GM03348 (cell line): Measurements from ENCODE around the gene CHMP1A.
A peak's percentile ranks its signal among the peaks of the same experiment; 100 is the strongest.
"Not testable (repeated sequence)": the region's sequence is repeated elsewhere in the genome, so short reads cannot be mapped to it uniquely, and the experiment has no call there.

Source experiments
- DNase-seq: peaks from one replicate; pipeline ENCODE4 v3.0.0; 2012; ENCODE audit warnings: low spot score

The CHMP1A gene

DNA sequence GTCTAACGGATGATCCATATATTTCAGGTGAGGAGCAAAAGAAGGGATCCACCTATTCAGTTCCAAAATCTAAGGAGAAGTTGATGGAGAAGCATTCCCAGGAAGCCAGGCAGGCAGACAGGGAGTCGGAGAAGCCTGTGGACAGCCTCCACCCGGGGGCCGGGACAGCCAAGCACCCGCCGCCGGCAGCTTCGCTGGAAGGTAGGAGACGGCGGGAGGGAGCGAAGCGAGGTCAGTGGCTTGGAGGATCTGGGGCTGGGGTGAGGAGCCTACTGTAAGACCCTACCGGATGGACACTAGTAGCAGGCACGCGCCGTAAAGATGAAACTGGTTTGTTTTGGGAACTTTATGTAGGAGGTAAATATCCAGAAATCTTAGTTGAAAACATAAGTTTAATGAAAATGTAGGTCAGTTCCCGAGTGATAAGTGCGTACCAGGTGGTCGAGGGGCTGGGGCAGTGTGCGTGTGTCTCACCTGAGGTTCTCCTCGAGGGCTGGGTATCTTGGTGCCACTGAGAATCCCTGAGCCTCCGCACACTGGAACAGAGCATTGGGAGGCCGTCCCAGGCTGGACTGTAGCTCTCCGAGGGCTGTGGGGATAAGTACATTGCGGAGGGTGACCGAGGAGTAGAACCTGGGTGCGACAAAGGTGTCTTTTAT, 842 bp upstream of the CHMP1A start:
- DNase-seq: peak; percentile 43

DNA sequence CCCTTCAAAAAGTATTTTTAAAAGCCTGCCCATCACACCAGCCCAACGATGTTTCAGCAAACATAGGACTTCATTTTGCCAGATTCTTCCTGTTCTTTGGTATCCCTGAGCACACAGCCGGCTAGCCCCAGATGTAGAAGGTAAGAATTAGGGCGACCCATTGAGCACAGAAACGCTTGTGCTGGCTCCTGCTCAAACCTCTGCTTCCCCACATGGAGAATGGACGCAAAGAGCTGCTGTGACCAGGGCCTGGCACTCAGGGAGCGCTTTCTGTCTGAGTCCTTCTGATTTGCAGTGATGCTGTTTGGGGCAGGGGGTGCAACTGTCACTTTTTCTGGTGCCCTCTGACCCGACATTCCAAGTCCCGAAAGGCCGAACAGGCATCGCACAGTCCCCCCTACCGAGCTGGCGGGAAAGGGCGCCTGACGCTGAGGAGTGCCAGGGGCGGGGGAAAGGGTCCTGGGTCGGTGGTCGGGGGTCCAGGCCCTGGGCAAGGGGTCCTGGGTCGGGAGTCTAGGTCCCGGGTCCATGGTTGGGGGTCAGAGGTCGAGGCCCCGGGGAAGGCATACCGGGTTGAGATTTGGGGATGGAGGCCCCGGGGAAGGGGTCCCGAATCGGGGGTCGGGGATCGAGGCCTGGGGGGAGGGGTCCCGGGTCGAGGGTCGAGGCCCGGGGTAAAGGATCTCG, 930 bp downstream of the CHMP1A start:
- no peak for DNase-seq

DNA sequence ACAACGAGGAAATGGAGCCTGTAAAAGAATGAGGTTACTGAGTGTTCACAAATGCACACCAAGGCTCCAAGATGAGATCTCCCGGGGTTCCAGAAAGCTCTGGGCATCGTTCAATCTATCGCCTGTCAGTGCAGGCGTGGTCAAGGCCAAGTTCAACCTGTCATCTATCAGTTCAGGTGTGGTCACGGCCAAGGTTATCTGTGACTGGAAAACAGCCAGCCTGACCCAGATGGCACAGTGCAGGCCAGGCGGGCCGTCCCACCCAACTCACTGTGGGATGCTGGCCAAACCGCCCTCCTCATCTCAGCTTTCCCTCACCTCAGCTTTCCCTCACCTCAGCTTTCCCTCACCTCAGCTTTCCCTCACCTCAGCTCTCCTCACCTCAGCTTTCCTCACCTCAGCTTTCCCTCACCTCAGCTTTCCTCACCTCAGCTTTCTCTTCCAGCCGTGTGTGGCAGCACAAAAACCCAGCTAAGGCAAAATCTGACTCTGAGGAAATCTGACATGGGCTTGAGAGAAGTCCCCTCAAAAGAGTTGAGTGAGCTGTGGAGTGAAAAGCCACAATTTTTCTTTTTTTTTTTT, 2.4 kb downstream of the CHMP1A start:
- no peak for DNase-seq

DNA sequence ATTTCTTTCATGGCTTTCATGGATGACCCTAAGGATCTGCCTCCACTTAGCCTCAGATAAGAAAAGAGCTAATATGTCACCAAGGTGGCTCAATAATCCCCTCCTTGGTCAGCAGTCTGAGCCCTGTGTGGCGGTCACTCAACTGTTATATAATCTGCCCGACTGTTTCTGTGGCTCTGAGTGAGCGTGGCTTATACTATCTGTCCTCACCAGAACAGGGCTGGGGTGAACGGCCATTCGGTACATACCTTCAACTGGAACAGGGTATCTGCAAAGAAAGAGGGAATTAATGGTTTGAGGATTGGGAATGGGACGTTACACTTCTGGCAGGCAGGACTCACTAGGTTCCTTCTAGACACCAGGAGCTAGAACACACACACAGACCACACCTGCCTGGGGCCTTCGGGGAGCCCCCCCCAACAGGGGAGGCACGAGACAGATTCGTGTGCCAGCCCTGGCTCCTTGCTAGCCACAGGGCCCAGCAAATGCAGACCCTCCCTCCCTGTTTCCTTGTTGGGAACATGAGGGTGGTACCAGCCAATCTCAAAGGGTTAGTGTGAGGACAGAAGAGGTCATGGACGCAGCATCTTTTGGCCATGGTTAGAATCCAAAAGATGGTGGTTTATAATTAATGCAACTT, 3.7 kb downstream of the CHMP1A start:
- no peak for DNase-seq

DNA sequence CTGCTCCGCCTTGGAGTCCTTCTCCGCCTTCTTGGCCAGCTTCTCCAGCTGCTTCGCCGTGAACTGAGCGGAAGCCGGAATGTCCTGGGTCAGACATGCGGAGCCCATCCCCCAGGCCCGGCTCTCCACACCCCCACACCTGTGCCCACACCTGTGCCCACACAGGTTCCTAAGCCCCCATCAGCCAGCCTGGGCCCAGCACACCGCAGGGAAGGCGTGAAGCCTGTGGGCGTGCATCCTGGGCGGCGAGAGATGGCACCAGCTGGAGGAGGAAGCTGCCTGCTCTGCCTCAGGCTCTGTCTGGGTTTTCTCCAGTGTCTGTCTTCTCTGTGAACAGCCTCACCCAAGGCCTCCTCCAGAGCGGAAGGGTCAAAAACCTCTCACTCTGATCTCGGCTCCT, 5.9 kb downstream of the CHMP1A start:
- DNase-seq: no peak

DNA sequence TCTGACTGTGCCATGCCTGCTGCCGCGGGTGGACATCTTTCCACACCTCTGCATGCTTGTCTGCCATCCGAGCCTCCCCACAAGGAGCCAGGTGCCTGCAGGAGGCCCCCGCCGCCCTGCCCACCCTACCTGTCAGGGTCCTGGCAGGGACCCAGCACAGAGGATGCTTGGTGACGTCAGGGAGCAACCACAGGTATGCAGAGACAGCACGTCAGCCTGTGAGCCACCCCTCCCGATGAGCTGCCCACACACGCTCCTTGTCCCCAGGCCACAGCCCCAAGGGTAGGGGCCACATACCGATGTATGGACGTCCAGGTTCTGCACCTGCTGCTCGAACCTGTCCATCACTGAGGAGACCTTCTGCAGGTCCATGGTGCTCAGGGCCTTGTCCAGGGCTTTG, 10.6 kb downstream of the CHMP1A start:
- no peak for DNase-seq

DNA sequence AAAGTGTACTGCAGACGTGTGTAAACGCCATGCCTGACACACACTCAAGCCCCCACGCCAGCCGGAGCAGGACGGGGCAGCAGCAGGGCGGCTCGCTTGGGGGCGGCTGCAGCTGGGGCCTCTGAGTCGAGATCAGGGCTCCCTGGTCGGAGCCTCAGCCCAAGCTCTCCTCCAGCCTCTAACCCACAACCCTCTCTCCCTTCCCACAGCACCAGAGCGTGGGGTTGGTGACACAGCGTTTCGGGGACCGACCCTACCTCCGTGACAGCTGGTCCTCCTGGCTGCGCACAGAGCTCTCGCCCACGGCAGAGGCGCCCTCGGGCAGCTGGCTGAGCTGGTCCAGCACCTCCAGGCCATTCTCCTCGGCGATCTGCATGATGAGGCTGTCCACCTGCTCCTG, 11.2 kb downstream of the CHMP1A start:
- DNase-seq: no peak

DNA sequence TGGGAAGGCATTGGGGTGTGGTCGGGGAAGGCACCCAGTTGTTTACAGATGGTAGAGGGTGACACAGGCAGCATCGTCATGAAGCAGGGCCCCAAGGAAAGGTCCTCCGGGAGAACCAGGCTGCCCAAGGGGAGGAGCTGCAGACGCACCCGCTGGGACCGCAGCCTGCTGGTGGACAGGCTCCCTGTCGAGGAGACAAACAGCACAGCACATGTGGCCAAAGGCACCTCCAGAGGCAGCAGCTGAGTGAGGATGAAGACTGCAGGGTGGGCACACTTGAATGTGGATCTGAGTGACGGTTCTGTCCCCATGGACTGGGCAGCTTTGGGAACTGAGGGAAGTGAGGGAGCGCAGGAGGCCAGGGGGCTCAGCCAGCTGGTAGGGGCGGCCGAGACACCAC, 12.4 kb downstream of the CHMP1A start:
- no peak for DNase-seq

DNA sequence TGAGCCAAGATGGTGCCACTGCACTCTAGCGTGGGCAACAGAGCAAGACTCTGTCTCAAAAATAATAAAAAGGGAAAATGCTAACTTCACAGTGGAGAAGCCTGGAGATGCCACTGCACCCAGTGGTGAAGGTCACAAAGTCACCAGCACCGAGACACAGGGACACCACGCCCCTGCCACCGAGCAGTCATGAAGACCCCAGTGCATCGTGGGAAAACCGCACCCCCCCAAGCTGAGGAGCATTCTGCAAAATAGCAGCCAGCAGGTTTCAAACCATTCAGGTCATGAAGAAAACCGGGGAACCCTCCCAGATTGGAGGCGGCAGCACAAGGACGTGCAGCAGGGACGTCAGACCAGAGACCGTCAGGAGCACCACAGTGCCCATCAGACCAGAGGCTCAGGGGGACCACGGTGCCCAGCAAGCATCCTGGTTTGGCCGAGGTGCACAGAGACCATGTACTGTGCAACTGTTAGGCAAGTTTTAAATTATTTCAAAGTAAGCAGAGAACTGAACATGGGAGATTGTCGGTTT, 13.7 kb downstream of the CHMP1A start:
- DNase-seq: no peak

DNA sequence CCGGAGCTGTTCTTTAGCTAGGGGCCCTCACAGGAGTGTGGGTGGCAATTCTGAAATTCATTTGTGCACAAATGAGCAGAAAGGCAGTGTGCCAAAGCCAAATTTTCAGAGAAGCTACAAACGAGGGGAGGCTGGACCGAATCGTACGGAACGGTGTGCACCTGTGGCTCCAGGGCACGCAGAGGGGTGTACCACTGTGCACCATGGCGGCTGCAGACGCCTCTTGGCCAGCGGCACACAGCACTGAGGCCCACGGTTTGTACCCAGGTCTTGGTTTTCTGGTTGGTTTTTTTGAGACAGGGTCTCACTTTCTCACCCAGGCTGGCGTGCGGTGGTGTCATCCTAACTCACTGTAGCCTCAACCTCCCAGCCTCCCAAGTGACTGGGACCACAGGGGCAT, 14.9 kb downstream of the CHMP1A start:
- DNase-seq: no peak

DNA sequence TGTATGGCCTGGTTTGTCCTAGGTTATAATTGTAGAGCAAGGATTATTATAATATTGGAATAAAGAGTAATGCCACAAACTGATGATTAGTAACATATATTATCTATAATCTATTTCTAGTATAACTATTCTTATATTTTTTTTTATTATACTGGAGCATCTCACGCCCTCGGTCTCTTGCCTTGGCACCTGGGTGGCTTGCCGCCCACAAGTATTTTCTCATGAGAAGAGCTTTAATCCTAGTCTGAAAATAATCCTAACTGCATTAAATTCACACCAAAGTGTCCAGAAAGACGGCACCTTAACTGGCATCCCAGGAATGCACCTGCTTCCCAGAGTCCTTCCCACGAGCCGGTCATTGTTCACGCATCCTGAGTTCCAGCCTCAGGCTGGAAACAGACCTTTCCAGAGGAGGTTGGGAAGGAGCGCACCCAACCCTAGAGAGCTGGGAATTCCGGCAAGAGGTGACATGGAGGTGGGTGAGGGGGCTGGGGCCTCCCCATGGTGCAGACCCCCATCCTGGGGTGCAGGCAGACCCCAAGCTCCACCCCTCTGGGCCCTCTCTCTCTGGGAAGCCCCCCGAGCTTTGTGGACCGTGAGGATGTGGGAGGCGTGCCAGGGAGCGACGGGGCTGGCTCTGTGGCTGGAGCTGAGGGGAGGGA, 15.9 kb downstream of the CHMP1A start:
- no peak for DNase-seq

DNA sequence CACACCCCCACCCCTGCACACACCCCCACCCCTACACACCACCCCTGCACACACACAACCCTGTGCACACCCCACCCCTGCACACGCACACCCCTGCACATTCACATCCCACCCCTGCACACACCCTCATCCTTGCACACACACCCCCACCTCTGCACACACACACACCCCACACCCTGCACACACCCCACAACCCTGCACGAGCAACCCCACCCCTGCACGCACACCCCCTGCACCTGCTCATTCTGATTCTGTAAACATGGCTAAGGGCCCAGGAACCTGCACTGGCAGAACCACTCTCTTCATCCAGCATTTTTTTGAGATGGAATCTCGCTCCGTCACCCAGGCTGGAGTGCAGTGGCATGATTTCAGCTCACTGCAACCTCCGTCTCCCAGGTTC, 18.1 kb downstream of the CHMP1A start:
- no peak for DNase-seq

DNA sequence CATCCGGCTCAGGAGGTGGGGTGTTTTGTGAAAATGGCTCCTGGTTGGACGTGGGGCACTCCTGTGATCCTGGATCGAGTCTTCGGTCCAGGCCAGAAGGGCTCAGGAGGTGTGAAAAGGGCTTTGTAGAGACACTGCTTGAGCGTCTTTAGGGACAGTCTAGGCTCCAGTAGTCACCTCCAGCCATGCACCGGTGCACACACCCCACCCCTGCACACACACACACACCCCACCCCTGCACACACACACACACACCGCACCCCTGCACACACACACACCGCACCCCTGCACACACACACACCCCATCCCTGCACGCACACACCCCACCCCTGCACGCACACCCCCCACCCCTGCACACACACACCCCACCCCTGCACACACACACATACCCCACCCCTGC, 19.1 kb downstream of the CHMP1A start:
- no peak for DNase-seq

DNA sequence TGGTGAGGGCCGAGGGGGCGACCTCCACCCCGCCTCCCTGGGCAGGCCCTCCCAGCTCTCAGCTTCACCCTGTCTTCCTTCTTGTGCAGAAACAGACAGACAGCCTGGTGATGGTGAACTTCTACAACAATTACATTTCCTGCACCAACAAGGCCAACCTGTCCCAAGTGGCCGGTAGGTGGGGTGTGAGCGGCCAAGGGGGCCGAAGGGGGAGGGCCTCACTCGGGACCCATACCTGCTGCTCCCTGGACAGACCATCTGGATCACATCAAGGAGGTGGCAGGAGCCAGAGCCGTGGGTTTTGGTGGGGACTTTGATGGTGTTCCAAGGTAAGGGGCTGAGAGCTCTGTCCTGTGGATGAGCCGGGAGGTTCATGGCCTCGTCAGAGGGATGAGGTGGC, 20.1 kb downstream of the CHMP1A start:
- no peak for DNase-seq

DNA sequence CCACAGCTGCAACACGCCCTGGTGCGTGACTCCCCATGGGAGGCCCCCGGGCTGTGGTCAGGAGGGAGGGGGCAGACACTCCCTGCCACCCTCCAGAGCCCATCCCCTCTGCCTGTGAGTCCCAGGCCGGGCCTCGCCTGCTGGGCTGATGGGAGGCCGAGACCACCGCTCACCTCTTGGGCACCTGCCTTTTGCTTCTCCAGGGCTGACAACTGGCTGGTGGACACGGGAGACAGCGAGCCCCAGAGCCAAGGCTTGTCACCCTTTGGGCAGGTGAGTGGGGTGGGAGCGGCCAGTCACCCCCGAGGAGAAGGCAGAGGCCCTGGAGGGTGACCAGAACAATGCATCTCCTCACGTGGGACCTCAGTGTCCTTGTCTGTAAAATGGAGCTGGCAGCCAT, 20.8 kb downstream of the CHMP1A start:
- DNase-seq: no peak

DNA sequence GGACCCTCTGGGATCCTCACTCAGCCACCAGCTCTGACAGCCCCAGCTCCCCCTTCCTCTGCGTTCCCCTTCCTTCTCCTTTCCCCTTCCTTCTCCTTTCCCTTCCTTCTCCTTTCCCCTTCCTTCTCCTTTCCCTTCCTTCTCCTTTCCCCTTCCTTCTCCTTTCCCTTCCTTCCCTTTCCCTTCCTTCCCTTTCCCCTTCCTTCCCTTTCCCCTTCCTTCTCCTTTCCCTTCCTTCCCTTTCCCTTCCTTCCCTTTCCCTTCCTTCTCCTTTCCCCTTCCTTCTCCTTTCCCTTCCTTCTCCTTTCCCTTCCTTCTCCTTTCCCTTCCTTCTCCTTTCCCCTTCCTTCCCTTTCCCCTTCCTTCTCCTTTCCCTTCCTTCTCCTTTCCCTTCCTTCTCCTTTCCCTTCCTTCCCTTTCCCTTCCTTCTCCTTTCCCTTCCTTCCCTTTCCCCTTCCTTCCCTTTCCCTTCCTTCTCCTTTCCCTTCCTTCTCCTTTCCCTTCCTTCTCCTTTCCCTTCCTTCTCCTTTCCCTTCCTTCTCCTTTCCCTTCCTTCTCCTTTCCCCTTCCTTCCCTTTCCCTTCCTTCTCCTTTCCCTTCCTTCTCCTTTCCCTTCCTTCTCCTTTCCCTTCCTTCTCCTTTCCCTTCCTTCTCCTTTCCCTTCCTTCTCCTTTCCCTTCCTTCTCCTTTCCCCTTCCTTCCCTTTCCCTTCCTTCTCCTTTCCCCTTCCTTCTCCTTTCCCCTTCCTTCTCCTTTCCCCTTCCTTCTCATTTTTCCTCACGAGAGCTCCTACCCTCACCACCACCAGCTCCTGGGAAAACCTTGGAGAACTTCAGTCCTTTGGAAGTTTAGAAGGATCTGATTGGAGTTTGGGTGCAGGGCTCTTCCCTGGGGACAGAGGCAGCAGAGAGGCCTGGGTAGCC, 22.8 kb downstream of the CHMP1A start:
- DNase-seq: not testable (repeated sequence)

DNA sequence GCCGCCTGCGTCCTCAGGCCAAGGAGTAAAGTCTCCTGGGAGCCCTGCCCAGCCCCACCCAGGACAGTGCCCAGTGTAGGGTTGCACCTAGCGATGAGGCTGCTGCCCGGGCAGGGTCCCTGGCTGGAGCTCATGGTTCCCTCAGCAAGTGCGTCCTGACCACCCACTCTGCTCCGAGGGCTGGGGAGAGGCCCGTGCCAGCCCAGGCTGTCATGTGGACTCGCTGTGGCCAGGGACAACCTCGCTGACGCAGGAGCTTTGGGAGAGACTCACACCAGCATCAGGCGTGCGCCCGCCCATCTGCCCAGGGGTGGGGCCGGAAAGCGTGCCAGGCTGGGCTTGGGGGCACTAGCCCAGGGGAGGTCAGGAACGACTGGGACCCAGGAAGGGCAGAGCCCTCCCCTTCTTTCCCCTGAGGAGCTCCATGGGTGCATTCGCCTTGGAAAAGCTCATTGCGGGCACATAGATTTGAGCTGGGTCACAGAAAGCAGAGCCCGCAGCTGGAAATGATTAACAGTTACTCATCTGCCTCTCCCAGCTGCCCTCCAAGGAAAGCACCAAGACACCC, 24.4 kb downstream of the CHMP1A start:
- DNase-seq: peak; percentile 85

DNA sequence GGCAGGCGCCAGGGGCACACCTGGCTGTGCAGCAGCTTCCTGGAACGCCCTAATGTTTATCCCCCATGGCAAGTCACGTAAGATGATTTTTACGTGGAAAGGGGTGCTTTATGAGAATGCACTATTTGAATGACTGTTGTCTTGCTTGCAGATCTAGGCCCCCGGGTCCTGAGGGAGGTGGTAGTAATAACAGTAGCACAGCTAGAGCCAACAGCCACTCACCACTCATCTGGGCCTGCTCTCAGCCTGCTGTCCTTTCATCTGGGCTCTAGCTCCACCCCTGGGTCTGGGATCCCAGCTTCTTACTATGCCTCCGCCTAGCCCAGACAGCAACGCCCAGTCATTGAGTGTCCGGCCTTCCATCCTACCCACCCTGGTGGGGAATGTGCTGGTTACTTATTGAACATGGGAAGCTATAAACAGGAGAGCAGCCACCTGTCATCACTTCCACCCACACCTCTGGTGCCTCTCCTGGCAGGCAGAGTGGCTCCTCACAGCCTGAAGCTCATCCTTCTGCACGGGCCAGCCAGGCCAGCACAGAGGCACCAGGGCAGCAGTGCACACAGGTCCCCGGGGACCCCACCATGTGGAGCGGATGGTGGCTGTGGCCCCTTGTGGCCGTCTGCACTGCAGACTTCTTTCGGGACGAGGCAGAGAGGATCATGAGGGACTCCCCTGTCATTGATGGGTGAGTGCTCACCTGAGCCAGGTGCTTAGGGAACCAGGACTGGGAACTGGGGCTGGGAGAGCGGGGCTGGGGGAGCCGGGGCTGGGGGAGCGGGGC, 27.5 kb downstream of the CHMP1A start:
- DNase-seq: no peak

DNA sequence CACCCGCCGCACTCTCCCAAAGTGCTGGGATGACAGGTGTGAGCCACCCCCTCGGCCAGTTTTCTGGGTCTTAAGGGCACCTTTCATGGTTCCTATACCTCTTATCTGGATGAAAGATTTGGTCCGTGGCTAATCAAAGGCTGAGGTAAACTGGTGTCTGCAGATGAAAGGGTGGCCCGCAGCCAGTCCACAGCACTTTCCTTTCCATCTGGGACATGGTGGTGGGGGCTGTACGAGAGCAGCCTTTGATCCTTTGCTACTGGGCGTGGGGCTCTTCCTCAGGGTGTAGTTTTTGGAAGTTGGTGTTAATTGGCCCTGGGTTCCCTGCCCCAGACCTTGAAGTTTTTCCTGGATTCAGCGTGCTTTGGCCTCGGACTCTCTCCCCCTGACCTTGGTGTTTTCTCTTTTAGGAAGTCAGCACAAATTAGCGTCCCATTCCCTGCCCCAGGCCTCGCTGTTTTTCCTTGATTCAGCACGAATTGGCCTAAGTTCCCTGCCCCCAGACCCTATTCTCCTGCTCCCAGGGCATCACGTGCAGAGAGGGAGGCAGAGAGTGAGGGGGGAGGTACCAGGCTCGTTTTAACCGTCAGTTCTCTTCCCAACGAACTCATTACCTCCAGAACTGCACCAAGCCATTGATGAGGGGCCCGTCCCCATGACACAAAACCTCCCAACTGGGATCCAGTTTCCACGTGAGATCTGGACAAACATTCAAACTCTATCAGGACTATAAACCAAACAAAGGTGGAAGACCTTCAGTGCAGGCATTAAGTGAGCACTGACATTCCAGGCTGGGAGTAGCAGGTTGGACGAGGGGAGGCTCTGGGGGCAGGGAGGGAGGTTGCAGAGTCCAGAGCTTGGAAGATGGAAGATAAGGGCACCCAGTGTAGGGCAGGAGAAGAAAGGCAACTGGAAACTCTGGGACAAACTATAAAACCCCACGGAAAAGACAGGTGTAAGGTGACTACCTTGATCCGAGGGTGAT, 32.4 kb downstream of the CHMP1A start:
- no peak for DNase-seq
